ENCODE data around the gene RAD51B. TPM values are rescaled to one million over a fixed set of nuclear protein-coding genes. Genes with fewer than 3 reads are reported as not detected.
A peak's percentile ranks its signal among the peaks of the same experiment; 100 is the strongest.

Gene RAD51B
- total and polyA plus RNA-seq, 2 experiments from 2014 or later, result 11.7 to 17.8 TPM

DNA sequence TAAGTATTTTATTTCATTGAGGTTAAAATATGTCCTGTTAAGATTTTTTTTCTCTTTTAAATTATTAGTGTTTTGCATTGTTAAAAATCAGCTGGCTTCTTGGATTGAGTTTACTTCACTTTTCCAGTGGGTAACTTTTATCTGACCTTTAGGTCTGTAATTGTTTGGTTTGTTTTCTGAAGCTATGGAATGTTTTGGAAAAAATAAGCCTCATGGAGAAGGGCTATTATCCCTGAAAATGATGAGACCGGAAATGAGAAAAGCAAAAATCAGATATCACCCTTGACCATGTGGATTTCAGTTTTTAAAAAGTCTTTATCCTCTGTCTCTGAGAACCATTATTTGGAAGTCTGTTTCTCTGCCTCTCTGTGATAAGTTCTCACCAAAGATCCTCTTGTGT, 180.9 kb downstream of the RAD51B start:
- no peaks in the 10 kb centered on the region for H3K9me3 ChIP-seq (ENCODE audit: low read depth)
- no peak overlapping the region for H3K27ac ChIP-seq
- no peak overlapping the region for H3K4me3 ChIP-seq
- H3K36me3 ChIP-seq, result no peaks in the 10 kb centered on the region
- peak in 1 of 2 donors; percentile 38 for DNase-seq (ENCODE audit: low read depth in 1 of 2, low spot score in 1 of 2)
- H3K27me3 ChIP-seq, result no peaks in the 10 kb centered on the region
- TF ChIP-seq CTCF (IDR thresholded peaks at IDR 0.05; ENCODE audit: low read depth, low read length), result no peak
- no peaks in the 10 kb centered on the region for H3K4me1 ChIP-seq (ENCODE audit: low read depth)

GRCh38 chr14:68008491-68008890, 188.9 kb downstream of the RAD51B start:
- Histone ChIP-seq H3K27ac (no peak overlapping the region), H3K4me1 (ENCODE audit: low read depth) (no peaks in the 10 kb centered on the region), H3K36me3 (no peaks in the 10 kb centered on the region), H3K27me3 (no peaks in the 10 kb centered on the region), H3K9me3 (ENCODE audit: low read depth) (no peaks in the 10 kb centered on the region), H3K4me3 (no peak overlapping the region)
- DNase-seq (ENCODE audit: low read depth in 1 of 2, low spot score in 1 of 2), result no peak
- no peak for TF ChIP-seq CTCF (IDR thresholded peaks at IDR 0.05; ENCODE audit: low read depth, low read length)

GRCh38 chr14:68011406-68012028, 191.9 kb downstream of the RAD51B start:
- Histone ChIP-seq H3K9me3 (ENCODE audit: low read depth) (no peaks in the 10 kb centered on the region), H3K4me1 (ENCODE audit: low read depth) (no peaks in the 10 kb centered on the region), H3K27me3 (no peaks in the 10 kb centered on the region), H3K36me3 (no peaks in the 10 kb centered on the region), H3K27ac (no peak overlapping the region), H3K4me3 (no peak overlapping the region)
- no peak for TF ChIP-seq CTCF (IDR thresholded peaks at IDR 0.05; ENCODE audit: low read depth, low read length)
- DNase-seq (ENCODE audit: low read depth in 1 of 2, low spot score in 1 of 2), result peak in 1 of 2 donors; percentile 69

GRCh38 chr14:68012871-68013270, 193.3 kb downstream of the RAD51B start:
- DNase-seq (ENCODE audit: low read depth in 1 of 2, low spot score in 1 of 2), result no peak
- no peak for TF ChIP-seq CTCF (IDR thresholded peaks at IDR 0.05; ENCODE audit: low read depth, low read length)
- Histone ChIP-seq H3K4me3 (no peak overlapping the region), H3K9me3 (ENCODE audit: low read depth) (no peaks in the 10 kb centered on the region), H3K27ac (no peak overlapping the region), H3K36me3 (no peaks in the 10 kb centered on the region), H3K4me1 (ENCODE audit: low read depth) (no peaks in the 10 kb centered on the region), H3K27me3 (no peaks in the 10 kb centered on the region)

DNA sequence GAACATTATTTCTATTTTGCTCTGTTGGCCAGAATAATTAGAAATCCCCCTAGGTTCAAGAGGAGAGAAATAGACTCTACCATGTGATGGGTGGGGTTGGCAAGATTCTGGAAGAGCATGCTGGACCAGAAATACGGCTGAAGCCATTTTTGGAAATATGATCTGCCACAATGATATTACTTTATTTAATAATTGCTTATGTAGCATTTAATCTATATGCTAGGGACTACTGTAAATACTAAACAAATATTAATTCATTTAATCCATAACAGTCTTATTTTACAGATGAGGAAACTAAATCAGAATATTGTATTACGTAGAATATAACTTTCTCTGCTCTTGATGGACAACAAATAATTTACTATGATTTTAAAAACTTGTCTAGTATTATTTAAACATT, 193.7 kb downstream of the RAD51B start:
- DNase-seq (ENCODE audit: low read depth in 1 of 2, low spot score in 1 of 2), result no peak
- Histone ChIP-seq H3K27me3 (no peaks in the 10 kb centered on the region), H3K9me3 (ENCODE audit: low read depth) (no peaks in the 10 kb centered on the region), H3K4me1 (ENCODE audit: low read depth) (no peaks in the 10 kb centered on the region), H3K4me3 (no peak overlapping the region), H3K27ac (no peak overlapping the region), H3K36me3 (no peaks in the 10 kb centered on the region)
- no peak for TF ChIP-seq CTCF (IDR thresholded peaks at IDR 0.05; ENCODE audit: low read depth, low read length)
